Activated T-cell treated with anti-CD3 and anti-CD28 coated beads for 4 hours (primary cell): ENCODE measurements around the gene MEG3.

Experiments
- DNase-seq: peaks from one replicate; pipeline ENCODE4 v3.0.0-alpha.2; 2020

Gene MEG3

DNA sequence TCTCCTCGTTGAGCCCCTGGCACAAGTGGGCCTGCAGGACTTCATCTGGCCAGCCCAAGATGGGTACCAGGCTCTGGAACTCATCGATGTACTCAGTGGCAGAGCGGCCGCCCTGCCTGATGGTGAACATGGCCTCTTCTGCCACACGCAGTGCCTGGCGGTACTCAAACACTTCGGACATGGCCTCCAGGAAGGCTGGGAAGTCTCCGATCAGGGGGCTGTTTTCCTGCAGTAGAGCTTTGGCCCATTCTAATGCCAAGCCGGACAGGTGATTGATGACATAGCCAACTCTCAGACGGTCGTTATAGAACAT is 57.8 kb downstream of the MEG3 start:
- no peak for DNase-seq

- no peak for DNase-seq
Measured at GRCh38 chr14:100884456-100884855, 58.5 kb downstream of the MEG3 start.

GRCh38 chr14:100885196-100885595 is 59.3 kb downstream of the MEG3 start:
- no peak for DNase-seq

- DNase-seq: no peak
Measured at GRCh38 chr14:100885617-100886016, 59.7 kb downstream of the MEG3 start.

GRCh38 chr14:100887728-100888335 is 61.9 kb downstream of the MEG3 start:
- no peak for DNase-seq

- no peak for DNase-seq
Measured at GRCh38 chr14:100888789-100889315, 62.9 kb downstream of the MEG3 start.

- DNase-seq: no peak
Measured at GRCh38 chr14:100889641-100890040, 63.7 kb downstream of the MEG3 start.

- no peak for DNase-seq
Measured at GRCh38 chr14:100890061-100890850, 64.3 kb downstream of the MEG3 start.

GRCh38 chr14:100891051-100891450 is 65.1 kb downstream of the MEG3 start:
- DNase-seq: no peak

DNA sequence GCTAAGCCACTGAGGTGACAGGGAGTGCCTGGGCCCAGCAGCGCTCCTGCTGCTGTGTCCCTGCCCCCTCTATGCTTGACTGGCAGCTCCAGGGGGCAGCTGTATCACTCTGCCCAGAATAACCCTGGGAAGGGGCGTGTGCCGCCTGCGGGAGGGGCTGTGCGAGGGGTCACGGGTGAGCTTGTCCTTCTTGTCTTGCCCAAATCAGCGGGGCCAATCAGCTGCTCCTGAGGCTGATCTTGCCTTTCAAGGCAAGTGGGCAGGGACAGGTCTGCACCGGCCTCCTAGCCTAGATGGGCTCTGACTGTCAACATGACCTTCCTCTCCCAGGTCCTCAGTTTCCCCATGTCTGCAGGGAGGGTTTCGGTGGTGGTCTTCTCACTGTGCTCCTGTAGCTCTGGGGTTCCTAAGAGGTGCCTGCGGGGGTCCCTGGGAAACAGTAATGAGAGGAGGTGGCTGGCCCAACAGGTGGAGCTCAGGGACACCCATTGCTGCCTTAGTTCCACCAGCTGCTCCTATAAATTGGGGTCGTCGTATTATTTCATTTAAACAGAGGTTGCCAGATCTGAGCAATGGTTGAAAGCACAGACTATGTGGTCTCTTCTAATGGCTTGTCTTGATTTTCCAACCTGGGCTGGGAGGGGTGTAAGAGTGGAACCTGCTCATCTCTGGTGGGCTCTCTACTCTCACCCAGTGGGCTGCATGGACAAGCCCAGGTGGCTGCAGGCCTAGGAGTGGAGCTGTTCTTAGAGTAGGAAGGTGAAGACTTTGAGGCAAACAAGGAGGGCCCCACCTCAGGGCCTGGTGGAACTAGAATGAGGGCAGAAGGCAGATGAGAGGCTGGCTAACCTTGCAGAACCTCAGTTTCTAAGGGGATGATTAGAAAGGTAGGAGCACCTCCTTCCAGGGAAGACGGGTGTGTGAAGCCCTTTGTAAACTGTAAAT is 65.9 kb downstream of the MEG3 start:
- no peak for DNase-seq

DNA sequence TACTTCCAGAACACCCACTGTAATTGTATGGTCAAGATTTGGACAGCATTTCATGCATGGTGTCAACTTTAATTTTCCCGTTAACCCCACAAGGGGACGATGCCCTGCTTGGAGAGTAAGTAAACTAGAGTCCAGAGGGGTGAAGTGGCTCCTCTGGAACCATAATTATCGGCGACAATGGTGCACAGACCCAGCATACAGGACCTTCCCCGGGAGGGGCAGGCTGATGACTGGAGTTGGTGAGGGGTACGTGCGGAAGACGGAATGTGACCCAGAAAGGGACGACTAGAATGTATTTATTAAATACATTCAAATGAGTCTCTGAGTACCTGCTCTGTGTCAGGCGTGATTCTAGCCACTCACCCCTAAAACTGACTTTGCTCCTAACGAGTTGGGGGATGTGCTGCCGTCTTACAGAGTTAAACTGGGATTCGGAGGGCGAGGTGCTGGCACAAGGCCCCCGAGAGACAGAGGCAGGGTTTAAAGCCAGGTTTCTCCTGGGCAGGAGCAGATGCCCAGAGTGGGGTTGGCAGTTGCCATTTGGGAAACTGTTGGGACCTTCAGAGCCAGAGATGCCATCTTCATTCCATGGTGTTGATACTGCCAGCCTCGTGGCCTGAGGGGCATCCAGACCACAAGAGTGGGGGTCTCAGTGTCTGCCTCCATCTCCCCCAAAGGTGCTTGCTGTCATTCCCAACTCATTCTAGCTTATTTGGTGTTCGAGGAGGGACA is 66.7 kb downstream of the MEG3 start:
- DNase-seq: no peak

DNA sequence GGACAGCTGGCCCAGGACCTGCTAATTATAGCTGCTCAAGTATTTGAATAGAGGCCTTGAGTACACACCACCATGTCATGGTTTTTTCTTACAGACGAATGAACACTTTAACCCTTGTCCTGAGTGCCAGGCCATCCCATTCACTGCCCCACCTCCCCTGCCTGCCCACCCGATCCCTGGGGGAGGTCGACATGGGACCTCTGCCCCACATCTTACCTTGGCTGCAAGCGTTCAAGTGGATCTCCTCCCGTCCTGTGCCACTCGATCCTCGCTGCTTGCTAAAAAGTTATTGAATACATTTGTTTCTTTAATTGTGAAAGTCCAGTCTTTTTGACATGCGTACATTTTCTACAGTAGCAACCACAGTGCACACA is 67.3 kb downstream of the MEG3 start:
- no peak for DNase-seq

GRCh38 chr14:100893760-100894159 is 67.8 kb downstream of the MEG3 start:
- no peak for DNase-seq

GRCh38 chr14:100894416-100894815 is 68.5 kb downstream of the MEG3 start:
- no peak for DNase-seq

GRCh38 chr14:100895411-100895810 is 69.5 kb downstream of the MEG3 start:
- DNase-seq: no peak

DNA sequence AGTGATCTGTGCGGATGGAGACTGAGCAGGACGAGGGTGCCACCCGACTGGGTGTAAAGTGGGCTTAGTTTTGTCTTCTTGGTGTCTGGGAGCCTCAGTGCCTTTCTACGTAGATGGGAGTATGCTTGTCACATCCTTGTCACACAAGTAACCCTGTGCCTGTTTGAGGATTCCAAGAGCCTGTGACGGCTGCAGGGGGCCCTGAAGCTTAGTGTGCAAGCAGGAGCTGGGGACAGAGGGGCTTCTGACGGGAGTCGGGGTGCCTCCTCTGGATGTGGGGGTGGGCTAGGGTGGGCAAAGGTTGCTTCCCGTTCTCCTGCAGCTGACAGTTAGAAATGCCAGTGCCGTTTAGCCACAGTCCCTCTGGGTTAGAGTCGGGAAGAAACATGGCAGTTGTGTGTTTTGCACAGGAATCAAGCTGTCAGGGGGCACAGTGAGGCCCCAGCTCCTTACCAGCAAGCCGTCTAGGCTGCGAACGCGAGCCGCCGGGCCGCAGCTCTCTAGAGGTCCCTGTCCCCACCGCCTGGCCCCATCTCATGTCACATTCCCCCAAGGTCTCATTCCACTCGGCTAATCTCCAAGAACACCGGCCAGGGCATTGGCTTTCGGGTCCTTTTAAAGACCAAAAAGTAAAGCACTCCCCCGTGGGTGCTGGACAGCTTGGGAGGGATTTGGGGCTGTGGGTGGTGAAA is 70.6 kb downstream of the MEG3 start:
- DNase-seq: no peak

- no peak for DNase-seq
Measured at GRCh38 chr14:100898465-100898864, 72.5 kb downstream of the MEG3 start.

DNA sequence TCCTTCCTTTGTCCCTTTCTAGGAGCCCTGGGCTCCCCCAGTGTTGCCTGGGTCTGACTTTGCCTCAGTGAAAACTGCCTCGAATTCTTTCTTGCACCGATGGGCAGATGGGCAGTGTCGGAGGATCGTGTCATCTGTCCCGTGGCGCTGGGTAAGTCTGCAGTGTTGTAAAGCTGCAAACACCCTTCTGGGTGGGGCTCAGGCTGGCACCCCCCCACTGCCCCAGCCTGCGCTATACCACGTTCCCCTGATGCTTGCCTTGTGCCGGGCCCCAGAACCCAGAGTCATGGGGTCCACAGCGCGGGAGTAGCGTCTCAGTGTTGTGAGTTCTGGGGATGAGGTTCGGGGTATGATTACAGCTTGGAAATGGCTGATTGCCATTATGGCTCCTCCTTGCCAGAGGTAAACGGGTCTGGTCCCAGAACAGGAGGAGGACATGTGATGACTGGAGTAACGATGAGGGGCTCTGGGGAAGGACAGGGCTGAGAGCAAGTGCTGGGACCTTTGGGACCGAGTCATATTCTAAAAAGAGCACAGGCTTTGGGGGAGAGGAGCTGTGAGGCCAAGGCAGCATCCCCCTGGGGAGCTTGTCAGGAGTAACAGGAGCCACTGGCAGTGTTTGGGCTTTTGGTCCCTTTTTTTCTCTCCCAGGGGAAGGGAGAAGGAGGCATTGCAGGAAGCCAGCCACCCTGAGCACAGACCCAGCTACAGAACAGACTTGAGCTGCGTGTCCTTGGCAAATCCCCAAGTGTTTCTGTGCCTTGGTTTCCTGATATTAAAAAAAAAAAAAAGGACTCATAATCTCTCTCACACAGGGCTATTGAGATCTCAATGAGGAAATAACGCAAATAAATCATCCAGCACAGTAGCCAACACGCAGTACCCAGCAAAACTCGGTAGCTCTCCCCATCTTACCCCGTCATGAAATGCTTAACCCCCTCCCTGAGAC is 73.3 kb downstream of the MEG3 start:
- DNase-seq: no peak

- no peak for DNase-seq
Measured at GRCh38 chr14:100899884-100900771, 74.2 kb downstream of the MEG3 start.

DNA sequence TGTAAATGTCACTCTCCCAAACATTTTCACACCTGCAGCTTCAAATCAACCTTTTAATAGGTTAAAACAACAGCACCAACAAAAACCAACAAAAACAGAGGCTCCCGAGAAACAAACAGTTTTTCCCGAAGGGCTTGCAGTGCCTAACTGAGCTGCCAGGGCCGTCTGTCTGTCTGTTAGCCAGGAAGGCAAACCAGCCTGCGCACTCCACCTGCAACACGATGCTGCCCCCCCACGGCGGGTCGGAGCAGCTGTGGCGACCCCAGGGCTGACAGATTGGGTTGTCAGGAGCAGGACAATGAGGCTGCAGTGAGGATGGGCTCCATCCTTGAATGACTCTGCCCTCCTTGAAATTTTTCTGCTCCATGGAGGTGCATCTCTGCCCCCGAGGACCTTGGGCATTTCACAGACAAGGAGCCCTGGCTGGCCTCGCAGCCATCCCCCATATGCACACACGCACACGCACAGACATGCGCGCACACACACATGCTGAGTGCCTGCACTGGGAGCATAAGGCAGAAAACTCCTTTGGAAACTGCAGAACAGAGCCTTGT is 75.0 kb downstream of the MEG3 start:
- DNase-seq: no peak
